GM19467 (cell line): ENCODE results near the gene CDH23.

Experiments
- ATAC-seq: cut with Tn5 transposase; IDR thresholded peaks from one replicate; pipeline ENCODE4 v1.9.1; 2021; ENCODE audit warnings: mild to moderate bottlenecking, moderate library complexity; ENCODE audit not compliant: unreplicated experiment

The CDH23 gene

DNA sequence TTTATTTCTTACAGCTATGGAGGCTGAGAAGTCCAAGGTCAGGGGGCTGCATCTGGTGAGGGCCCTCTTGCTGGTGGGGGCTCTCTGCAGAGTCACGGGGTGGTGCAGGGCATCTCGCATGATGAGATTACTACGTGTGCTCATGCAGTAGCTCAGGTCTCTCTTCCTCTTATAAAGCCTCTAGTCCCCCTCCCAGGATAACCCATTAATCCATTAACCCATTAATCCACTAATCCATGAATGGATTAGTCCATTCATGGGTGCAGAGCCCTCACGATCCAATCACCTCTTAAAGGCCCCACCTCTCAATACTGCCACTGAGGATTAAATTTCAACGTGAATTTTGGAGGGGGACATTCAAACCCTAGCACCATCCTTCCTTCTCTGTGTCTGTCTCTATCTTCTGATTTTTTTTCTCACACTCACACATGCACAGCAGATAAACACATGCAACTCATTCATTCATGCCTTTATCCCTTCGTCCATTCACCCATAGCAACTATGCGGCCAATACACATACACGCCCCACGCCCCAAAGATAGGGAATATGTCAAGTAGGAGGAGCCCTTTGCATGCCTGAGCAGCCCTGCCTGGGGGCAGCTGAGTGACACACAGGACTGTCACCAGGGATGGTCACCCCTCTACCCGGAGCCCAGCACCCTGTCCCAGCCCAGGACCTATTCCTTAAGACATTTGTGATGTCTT, 236.3 kb downstream of the CDH23 start:
- ATAC-seq: no peak

DNA sequence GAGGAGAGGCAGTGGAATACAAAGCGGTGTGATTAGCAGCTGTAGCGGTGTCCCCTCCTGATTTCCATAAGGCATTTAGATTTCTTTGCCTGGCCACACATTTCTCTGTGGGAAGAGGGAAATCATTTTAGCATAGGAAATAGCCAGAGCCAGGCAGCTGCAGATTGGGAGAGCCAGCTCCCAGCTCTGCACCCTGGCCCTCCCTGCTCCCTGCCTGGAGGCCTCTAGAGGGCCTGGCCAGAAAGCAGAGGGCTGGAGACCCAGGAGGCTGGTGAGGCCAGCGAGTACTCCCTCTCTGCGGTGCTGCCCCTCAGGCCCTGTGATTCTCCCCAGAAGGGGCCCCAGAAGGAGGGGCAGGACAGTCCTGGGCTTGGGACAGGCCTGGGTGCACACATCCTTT, 237.2 kb downstream of the CDH23 start:
- no peak for ATAC-seq

DNA sequence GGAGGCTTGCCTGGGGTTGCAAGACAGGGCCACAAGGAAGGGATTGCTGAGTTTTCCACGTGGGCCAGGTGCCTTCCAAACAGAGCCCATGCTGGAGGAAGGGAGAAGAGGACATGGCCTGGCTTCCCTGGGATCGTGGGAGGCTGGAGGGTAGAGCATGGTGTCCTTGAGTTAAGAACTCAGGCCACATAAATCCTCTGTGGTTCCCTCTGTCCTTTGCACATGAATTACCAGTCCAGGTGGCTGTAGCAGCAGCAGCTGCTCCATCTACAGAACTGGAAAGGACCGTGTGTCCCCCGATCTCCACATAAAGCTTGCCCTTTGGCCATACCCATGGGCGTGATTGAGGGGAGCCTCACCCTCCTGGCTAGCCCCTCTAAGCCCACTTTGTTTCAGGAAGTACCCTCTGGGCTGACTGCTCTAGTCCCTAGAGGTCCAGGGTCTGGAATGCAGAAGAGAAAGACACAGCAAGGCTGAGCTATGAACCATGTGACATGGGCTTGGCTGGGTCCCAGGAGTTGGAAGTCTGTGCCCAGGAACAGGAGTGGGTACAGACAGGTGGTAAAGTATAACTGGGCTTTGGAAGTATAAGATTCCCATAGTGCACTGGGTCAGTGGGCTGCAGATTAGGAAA, 237.9 kb downstream of the CDH23 start:
- ATAC-seq: no peak

DNA sequence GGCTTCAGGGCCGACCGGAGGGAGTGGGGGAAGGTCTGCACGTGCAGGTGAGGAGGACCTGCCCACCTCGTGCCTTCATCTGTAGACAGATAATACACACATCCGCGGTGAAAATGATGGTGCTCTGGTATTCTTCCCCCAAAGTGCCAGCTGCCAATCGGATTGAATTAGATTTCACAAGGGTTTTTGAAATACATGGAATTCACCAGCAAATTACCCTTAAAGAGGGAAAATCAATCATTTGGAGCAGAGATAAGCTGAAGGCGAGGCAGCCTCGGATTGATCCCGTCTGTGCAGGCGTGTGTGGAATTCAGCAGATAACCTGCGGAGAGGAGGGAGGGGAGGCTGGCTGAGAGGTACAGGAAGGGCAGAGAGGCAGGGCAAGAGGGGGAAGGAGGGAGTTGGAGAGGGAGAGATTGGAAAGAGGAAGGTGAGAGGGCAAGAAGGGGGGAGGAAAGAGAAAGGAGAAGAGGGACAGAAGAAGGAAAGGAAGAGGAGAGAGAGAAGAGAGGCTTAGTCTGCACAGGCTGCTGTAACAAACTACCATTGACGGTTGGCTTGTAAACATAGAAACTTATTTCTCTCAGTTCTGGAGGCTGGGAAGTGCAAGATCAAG, 238.6 kb downstream of the CDH23 start:
- no peak for ATAC-seq

DNA sequence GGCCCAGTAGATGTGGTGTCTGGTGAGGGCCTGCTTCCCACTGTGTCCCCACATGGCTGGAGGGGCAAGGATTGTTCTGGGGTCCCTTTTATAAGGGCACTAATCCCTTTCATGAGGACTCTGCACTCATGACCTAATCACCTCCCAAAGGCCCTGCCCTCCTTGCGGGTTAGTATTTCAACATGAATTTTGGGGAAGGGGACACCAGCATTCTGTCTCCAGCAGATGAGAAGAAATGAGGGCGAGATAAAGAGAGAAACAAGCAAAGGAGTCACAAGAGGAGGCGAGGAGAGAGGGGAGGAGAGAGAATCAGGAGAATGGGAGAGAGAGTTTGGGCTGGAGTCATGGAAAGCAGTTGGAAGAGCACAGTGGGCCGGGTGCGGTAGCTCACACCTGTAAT, 239.1 kb downstream of the CDH23 start:
- no peak for ATAC-seq

DNA sequence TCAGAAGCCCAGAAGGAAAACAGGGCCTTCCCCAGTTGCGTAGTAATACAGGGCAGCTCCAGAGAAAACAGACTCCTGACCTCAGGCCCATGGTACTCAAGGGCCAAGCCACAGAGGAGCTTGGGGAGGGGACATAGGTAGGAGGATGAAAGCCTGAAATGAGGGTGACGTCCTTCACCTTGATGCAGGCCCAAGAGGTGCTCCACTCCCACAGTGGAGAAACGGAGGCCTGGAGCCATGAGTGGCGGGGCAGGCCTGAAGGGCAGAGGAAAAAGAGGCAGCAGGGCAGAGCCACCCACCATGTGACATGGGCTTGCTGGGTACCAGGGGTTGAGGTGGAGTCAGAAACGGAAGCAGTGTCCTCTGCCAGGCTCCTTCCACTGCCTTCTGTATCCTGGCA, 239.9 kb downstream of the CDH23 start:
- ATAC-seq: no peak

DNA sequence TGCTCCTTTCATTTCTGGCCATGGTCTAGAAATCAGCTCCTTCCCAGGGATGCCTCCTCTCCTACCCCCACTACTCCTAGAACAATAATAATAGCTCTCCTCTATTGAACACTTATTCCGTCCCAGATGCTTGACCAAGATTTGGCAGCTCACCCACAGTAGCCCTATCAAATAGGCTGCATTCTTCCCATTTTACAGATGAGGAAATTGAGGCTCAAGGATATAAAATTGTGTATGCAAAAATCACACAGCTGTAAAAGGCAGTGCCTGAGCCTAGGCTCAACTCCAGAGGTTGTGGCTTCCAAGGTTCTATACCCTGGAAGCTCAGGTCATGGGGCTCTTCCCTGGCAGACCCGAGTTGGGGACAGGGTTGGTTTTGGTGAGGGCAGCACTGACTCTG, 240.6 kb downstream of the CDH23 start:
- ATAC-seq: no peak

DNA sequence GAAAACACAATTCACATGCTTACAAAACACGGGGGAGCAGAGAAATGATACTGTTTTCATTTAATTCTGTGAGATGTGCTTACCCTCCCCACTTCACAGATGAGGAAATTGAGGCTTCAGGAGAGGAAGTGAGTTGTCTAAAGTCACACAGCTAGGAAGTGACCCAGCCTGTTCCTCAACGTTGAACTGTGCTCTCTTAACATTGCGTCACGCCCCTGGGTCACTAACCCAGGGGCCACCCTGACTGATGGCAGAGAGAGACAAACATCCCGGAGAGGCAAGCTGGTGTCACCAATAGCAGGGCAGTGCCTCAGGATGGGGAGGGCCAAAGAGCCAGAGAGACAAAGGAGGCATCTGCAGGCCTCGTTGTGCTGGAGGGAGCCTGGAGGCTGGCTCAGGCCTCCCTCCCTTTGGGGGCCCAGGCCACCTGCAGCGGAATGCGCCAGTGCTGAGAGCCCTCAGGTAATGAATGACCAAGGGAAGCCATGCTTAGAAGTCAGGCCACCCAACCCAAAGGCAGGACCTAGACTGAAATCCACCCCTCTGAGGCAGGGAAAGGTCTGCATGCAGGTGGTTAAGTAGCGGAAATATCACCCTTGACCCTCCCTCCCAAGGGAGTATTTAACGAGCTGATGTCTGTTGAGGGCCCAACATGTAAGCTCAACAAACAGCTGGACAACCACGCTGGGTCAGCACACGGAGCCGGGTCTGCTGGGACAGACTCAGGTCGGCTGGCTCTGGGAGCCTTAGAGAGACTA, 241.5 kb downstream of the CDH23 start:
- no peak for ATAC-seq

DNA sequence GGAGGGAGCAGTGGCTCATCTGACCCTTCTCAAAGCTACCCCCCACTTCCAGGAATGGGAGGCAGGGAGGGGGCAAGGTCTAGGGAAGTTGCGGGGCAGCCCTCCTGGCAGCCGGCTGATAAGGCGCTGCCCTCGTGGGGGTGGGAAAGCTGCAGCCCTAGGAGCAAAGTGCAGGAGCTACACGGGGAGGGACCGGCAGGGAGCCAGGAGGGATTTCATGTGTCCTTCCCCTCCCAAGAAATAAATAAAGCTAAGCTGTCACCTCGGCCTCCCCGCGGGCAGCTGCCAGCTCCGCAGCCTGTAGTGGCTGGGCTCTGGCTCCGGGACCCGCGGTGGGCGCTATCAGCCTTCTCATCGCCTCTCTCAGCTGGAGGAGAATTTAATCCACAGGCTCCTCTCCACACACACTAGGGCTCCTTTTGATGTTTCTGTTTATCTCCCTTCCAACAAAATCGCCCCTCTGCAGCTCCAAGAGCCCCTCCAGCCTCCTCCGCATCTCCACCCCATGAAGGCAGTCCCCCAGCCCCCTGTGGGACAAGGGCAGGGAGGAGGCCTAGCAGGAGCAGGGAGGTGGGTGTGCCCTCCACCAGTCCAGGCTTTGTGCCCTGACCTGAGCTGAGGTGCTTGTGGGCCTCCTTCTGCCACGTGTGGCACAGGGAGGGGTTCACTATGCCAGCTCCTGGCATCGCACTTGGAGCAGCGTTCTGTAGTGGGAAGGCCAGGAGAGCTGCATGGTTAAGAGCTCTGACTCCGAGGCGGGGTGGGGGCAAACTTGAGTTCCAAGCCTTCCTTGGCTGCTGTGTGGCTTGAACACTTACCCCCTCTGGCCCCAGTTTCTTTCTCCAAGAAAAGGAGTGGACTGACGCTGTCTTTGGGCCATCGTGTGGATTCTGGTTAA, 242.4 kb downstream of the CDH23 start:
- no peak for ATAC-seq

DNA sequence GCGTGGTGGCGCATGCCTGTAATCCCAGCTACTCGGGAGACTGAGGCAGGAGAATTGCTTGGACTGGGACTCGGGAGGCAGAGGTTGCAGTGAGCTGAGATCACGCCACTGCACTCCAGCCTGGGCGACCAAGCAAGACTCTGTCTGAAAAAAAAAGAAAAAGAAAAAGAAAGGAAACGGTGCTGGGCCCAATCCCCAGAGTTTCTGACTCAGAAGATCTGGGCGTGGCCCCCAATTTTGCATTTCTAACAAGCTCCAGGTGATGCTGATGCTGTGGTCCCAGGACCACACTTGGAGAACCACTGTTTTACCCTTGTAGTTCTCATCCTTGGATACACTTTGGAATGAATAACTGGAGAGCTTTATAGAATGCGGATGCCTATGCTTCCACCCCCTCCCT, 243.9 kb downstream of the CDH23 start:
- ATAC-seq: no peak

DNA sequence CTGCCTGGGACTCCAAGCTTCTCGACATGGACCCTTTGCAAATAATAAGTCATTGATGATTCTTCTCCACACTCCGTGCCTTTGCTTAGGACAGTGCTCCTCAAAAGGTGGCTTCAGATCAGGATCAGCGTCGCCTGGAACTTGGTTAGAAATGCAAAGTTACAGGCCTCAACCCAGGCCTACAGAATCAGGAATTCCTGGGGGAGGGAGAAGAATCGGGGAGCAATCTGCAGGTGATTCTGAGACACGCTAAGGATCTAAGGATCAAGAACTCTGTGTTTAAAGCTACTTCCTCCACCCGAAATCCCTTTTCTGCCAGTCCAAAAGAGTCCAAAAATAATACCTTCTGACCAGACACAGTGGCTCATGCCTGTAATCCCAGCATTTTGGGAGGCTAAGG, 244.7 kb downstream of the CDH23 start:
- no peak for ATAC-seq

DNA sequence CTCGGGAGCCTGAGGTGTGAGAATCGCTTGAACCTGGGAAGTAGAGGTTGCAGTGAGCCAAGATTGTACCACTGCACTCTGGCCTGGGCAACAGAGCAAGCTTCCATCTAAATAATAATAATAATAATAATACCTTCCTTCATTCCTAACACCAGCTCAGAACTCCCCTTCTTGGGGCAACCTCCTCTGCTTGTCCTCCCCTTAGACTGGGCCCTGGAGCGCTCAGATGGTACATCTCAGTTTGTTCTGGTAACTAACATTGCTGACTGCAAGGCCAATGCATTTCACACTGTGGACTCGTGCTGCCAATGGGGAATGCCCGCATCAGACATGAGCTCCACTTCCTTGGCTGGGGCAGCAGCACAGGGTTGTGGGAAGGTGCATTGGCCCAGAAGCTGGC, 245.3 kb downstream of the CDH23 start:
- ATAC-seq: no peak

DNA sequence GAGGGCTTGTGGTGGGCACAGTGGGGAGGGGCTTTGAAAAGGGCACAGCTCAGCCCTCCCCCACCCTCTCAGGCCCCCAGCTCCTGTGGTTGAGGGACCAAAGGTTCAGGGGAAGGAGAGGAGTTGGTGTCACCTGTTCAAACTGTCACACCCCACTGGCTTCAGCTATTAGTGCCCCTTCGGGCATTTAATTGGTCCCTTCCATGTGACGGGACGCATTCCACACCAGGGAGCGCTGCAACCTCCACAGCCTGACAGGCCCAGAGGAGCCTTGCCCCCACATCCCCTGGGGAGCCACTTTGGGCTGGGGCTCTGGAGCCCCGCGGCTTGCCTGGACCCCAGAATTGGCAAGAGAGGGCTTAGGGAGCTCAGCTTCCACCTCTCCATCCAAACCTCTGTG, 247.2 kb downstream of the CDH23 start:
- ATAC-seq: no peak

DNA sequence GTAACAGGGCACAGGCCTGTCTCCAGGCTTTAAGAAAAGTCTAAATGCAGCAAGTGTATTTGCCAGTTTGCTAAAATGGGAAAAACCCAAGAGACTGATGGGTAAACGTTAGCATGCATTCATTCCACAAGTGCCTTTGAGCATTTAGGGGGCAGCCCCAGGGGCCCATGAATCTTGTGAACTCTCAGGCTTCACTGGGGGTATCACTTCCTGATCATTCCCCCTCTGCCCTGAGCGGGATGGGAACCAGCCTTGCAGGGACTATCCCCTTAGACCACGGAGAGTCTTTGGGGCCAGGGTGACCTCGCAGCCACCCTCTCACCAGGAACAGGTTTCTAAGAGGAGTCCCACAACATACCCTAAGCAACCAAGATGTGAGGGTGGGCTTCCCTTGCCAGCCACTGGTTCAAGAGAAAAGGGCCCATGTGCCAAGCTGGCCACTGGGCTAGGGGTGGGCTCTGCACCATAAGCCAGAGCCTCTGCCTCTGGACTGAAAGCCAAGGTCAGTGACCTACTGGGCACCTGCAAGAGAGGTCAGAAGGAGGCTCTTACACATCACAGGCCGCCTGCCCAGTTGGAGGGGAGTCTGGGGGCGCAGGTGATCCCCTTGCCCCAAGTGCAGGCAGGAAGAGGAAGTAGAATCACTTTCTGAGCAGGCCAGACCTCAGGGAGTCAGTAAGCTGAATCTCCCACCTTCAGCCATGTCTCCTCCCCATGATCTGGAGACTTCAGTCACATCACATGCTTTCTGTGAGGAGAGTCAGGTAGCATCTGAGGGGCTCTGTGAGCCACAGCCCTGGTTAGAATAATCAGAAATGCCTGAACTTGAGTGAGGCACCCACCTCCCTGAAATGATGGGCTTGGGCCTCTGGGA, 247.8 kb downstream of the CDH23 start:
- ATAC-seq: no peak

DNA sequence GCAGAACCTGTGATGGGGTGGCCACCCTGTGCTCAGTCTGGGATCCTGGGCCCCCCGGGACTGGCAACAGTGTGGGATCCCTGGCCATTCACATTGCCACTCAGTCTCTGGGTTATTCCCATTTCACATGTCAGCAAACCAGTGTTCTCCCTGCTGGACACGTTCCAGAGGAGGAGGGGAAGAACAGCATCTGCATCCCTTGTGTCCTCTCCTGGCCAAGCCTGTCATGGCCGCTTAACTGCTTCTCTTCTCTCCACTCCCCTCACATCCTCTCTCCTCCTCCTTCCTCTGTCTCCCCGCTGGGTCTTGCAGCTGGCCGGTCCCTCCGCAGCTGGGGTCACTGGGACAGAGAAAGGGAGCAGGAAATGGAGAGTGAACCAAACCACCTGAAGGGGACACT, 248.5 kb downstream of the CDH23 start:
- no peak for ATAC-seq

DNA sequence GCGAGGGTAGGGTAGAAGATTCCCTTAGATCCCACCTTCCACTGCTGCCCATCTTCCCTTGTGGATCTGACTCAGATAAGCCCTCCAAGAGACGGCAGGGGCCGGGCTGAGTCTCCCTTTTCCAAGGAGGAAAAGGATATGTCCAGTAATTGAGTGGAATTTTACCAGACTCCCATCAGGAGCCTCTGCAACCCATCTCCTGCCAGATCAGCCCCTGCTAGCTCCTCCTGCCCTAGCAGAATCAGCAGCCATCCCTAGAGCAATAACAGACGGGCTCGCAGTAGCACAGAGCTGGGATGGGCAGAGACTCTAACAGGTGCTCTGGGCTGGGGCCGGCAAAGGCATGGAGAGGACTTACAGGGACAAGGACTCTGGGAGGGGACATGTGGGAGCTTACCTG, 249.3 kb downstream of the CDH23 start:
- ATAC-seq: no peak

DNA sequence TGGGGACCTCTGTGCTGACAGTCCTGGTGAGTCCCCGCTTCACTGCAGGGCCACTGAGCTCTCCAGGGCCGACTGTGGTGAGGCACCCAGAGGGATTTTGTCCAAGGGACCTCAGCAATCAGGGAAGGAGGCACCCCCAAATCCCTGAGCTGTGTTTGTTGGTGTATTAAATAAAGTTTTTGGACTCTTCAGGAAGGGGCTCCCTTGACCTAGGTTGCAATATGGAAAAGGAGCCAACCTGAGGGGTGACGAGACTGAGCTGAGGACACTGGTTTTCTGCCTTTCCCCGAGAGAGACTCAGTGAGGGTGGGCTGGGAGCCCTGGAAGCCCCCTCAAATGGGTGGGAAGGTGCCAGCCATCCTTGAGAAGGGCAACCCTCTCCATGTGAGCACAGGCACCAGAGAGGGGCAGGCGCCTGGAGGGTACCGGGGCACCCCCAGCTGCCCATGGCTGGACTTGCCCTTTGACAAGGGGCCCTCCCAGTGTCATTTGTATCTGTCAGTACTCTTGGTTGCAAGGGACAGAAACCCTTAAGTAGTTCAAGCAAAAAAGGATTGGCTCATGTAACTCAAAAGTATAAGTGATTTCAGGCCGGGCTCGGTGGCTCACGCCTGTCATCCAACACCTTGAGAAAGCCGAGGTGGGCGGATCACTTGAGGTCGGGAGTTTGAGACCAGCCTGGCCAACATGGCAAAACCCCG, 250.0 kb downstream of the CDH23 start:
- ATAC-seq: no peak

DNA sequence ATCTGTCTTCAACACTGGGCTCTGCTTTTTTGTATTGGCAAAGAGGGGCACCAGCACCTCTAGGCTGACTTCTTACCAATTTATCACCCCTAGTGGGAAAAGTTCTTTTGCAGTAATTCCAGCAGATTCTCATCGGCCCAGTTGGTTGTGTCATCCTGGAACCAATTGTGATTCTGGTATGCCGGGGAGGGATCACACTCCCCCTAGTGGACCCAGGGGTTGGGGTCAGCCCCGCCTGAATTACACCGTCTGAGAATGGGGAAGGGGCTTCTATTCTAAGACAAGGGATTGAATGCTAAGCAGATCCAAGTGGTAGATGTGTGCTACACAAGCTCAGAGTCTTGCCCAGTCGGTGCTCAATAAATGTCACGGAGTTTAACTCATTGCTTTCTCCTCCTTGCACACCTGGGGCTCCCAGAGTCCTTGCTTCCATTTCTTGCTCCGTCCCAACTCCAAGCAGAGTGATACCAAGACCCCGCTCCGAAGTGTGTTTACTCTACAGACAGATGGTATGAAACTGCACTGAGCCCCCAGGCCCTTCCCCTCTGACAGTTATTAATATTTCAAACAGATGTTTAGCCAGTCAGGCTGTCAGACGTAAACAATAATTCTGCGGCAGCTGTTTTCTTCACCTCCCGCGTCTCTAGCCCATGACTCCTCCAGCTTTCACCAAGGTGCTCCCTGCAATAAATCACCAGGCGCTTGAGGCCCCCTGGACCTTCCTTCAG, 251.0 kb downstream of the CDH23 start:
- ATAC-seq: no peak
